Activated B cell treated with CpG ODN at 0.5 μM for 24 hours (primary cell): ENCODE results near the gene ZNF232. TPM values are rescaled to one million over a fixed set of nuclear protein-coding genes. Genes with fewer than 3 reads are reported as not detected.
"Not testable (repeated sequence)": the region's sequence is repeated elsewhere in the genome, so short reads cannot be mapped to it uniquely, and the experiment has no call there.

Experiments
- ATAC-seq: fragments of 200-7000 bp; cut with Tn5 transposase; one replicate; pipeline ENCODE4 v1.10.0; 2021; ENCODE audit warnings: low read depth, mild to moderate bottlenecking, moderate library complexity
- CTCF ChIA-PET: fragments of 350-600 bp; sonication (Branson Sonifier 250); formaldehyde crosslinking; loops from one replicate; lab custom pipeline; 2021; ENCODE audit warnings: antibody characterized with exemption; lab: Charles Lee
- POLR2A ChIA-PET: fragments of 350-600 bp; sonication (Branson Sonifier 250); formaldehyde crosslinking; loops from one replicate; lab custom pipeline; 2021; ENCODE audit warnings: antibody characterized with exemption; lab: Charles Lee
- DNase-seq: peaks from one replicate; pipeline ENCODE4 v3.0.0; 2022
- H3K27ac Mint-ChIP-seq: one replicate; pipeline ENCODE4 v1.8.0; 2020; ENCODE audit warnings: mixed read lengths
- H3K27me3 Mint-ChIP-seq: one replicate; pipeline ENCODE4 v1.8.0; 2021; ENCODE audit warnings: mixed read lengths
- H3K36me3 Mint-ChIP-seq: one replicate; pipeline ENCODE4 v1.8.0; 2021; ENCODE audit warnings: low read depth, mixed read lengths
- H3K4me1 Mint-ChIP-seq: one replicate; pipeline ENCODE4 v1.8.0; 2021; ENCODE audit warnings: mixed read lengths
- H3K4me3 Mint-ChIP-seq: one replicate; pipeline ENCODE4 v1.8.0; 2020; ENCODE audit warnings: mild to moderate bottlenecking, mixed read lengths
- H3K9me3 Mint-ChIP-seq: one replicate; pipeline ENCODE4 v1.8.0; 2020; ENCODE audit warnings: mixed read lengths
- CTCF ChIP-seq: fragments of 200-600 bp; IDR thresholded peaks from one replicate; pipeline ENCODE4 v1.8.0; 2022; ENCODE audit warnings: antibody characterized with exemption, mild to moderate bottlenecking
- intact Hi-C: fragments of 100-400 bp; cut with micrococcal nuclease; formaldehyde crosslinking; loops from one replicate; pipeline ENCODE4 v1.15.1; 2024
- total RNA-seq: library from RNA; stranded (reverse); gene quantifications from 2 replicates; pipeline ENCODE4 v1.2.3, GENCODE V29; 2022

ZNF232 gene
- total RNA-seq, 1 donor from 2014 or later = 14.8 TPM

- no peak overlapping the region for H3K27ac Mint-ChIP-seq
- H3K27me3 Mint-ChIP-seq = peaks cover 24% of the 10 kb centered on the region
- CTCF ChIA-PET = no interaction called here
- no peaks in the 10 kb centered on the region for H3K36me3 Mint-ChIP-seq
- no peak overlapping the region for H3K4me3 Mint-ChIP-seq
- intact Hi-C loops = no loop called here
- no peak for TF ChIP-seq CTCF
- no peak for DNase-seq
- peaks cover 5% of the 10 kb centered on the region for H3K4me1 Mint-ChIP-seq
- ATAC-seq = no peak
- POLR2A ChIA-PET = interaction anchor here (0.6 kb wide), 1 partner anchor 44 kb away, joined by 5 read pairs; no protein-coding TSS in a partner anchor
- no peaks in the 10 kb centered on the region for H3K9me3 Mint-ChIP-seq
These were observed 15.2 kb upstream of the ZNF232 start for GRCh38 chr17:5126719-5127488.

- H3K4me3 Mint-ChIP-seq, CTCF ChIA-PET, H3K4me1 Mint-ChIP-seq, intact Hi-C loops, ATAC-seq, POLR2A ChIA-PET, H3K27ac Mint-ChIP-seq, H3K9me3 Mint-ChIP-seq, H3K36me3 Mint-ChIP-seq, DNase-seq: not testable (repeated sequence)
- peaks cover 30% of the 10 kb centered on the region for H3K27me3 Mint-ChIP-seq
These were observed 13.2 kb upstream of the ZNF232 start for GRCh38 chr17:5124896-5125295.

GRCh38 chr17:5124125-5124760, 12.6 kb upstream of the ZNF232 start:
- CTCF ChIA-PET, H3K4me1 Mint-ChIP-seq, H3K36me3 Mint-ChIP-seq, H3K9me3 Mint-ChIP-seq, intact Hi-C loops, ATAC-seq, DNase-seq, H3K4me3 Mint-ChIP-seq, POLR2A ChIA-PET, H3K27ac Mint-ChIP-seq: not testable (repeated sequence)
- H3K27me3 Mint-ChIP-seq = peaks cover 30% of the 10 kb centered on the region

- Mint-ChIP-seq H3K9me3 (no peaks in the 10 kb centered on the region), H3K27me3 (peaks cover 30% of the 10 kb centered on the region), H3K36me3 (no peaks in the 10 kb centered on the region), H3K4me3 (no peak overlapping the region), H3K27ac (no peak overlapping the region), H3K4me1 (peaks cover 7% of the 10 kb centered on the region)
- POLR2A ChIA-PET = no interaction called here
- no peak for TF ChIP-seq CTCF
- ATAC-seq (no peak), DNase-seq (peak; percentile 8)
- CTCF ChIA-PET = no interaction called here
- intact Hi-C loops = no loop called here
These were observed 11.9 kb upstream of the ZNF232 start for GRCh38 chr17:5123343-5124124.

GRCh38 chr17:5122586-5123342, 11.1 kb upstream of the ZNF232 start:
- no peaks in the 10 kb centered on the region for H3K36me3 Mint-ChIP-seq
- peak; percentile 65 for ATAC-seq
- H3K9me3 Mint-ChIP-seq = no peaks in the 10 kb centered on the region
- peak overlapping the region; percentile 60 for H3K4me3 Mint-ChIP-seq
- POLR2A ChIA-PET = no interaction called here
- H3K27ac Mint-ChIP-seq = no peak overlapping the region
- H3K4me1 Mint-ChIP-seq = peaks cover 7% of the 10 kb centered on the region
- CTCF ChIA-PET = no interaction called here
- no peak for TF ChIP-seq CTCF
- H3K27me3 Mint-ChIP-seq = peaks cover 30% of the 10 kb centered on the region
- intact Hi-C loops = no loop called here
- peak; percentile 29 for DNase-seq

GRCh38 chr17:5122056-5122455, 10.4 kb upstream of the ZNF232 start:
- CTCF ChIA-PET, H3K36me3 Mint-ChIP-seq, intact Hi-C loops, H3K4me1 Mint-ChIP-seq, H3K9me3 Mint-ChIP-seq, H3K4me3 Mint-ChIP-seq, DNase-seq, ATAC-seq, H3K27ac Mint-ChIP-seq: not testable (repeated sequence)
- POLR2A ChIA-PET = interaction anchor here (0.5 kb wide), 1 partner anchor 21 kb away, joined by 3 read pairs; no protein-coding TSS in a partner anchor
- peaks cover 29% of the 10 kb centered on the region for H3K27me3 Mint-ChIP-seq
